Brain pericyte (primary cell): ENCODE measurements around the gene ZNF407.

Source experiments
- DNase-seq: peaks from one replicate; pipeline ENCODE4 v3.0.0-alpha.2; 2012; ENCODE audit warnings: low read depth, low spot score

Gene ZNF407

DNA sequence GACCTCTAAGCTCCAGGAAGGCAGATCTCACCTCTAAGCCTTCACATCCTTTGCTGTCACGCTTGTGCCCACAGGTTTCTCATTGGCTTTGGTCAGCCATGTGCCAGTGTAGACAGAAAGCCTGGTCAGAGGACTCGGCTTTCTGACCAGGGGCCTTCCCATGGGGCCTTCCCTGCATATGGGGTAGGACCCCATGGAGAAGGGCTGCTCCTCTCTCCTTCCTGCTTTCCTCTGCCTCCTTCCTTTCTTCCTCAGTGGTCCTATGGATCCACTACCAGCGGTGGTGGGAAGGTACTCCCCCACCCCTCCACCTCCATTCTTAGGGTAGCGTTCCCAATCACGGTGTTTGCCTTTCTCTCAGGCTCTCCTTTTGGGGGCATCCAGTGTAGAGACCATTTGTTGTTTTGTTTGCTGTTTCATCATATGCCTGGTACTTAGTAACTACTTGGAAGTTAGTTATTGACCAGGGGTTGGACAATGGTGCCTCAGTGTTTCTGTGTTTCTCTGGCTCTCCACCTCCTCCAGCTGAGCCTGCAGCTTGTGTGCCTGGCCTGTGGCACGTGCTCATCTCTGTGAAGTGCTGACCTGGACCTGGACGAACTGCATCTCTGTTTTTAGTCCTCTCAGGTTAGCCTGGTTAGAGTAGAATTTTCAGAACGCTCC lies 71.6 kb downstream of the ZNF407 start:
- no peak for DNase-seq

GRCh38 chr18:74672371-74672770 lies 74.7 kb downstream of the ZNF407 start:
- DNase-seq = no peak

DNA sequence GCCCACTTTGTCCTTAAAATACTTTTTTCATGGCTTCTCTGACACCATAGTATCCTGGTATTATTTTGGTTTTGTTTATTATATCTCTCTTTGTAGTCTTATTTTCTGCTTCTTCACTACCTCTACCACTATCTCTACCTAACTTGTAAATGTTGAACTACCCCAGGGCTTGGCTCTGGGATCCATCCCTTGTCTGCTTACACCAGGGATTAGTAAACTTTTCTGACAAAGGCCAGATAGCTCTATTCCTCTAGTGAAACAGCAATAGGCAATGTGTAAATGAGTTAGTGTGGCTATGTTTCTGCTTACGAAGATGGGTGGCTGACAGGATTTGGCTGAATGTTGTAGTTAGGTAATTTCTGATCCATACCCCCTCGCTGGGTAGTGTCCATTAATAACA lies 76.8 kb downstream of the ZNF407 start:
- DNase-seq = no peak

GRCh38 chr18:74679006-74679678 lies 81.5 kb downstream of the ZNF407 start:
- DNase-seq = no peak

DNA sequence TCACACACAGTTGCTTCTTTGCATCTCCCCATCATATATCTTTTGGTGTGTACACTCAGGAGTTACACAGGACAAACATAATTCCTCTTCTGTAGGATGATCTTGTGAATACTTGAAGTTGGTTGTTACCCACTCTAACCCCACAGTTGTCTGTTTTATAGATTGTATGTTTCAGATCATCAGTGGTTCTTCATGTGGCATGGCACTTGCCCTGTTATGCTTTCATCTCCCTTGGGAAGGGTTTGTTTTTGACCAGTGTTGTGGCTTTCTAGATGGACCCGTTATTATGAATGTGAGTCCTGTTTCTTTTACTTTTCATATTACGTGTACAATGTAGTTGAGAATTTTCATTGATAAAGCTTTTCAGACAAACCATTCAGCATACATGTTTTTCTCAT lies 82.0 kb downstream of the ZNF407 start:
- DNase-seq = no peak

GRCh38 chr18:74682141-74682990 lies 84.7 kb downstream of the ZNF407 start:
- no peak for DNase-seq

GRCh38 chr18:74682991-74683297 lies 85.3 kb downstream of the ZNF407 start:
- DNase-seq = no peak

- DNase-seq = no peak
Measured at GRCh38 chr18:74683573-74683972, 85.9 kb downstream of the ZNF407 start.

DNA sequence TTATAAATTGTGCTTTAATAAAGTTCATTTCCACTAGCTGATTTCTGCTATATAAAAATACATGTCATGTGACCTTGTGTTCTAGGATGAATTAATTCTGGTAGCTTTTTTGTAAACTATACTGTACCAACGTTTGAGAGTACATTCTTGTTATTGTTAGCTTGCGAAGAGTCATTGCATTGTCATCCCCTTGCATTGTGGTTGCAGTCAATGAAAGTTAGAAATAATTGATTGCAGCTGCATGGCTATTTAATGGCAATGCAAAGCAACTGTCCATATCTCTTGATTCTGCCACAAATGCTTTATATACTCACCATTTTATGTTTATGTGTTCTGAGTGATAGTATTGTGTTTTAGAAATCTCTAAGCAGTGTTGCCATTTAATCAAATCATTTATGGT lies 91.6 kb downstream of the ZNF407 start:
- DNase-seq = peak; percentile 25

GRCh38 chr18:74692367-74693013 lies 94.8 kb downstream of the ZNF407 start:
- DNase-seq = no peak

GRCh38 chr18:74694436-74694835 lies 96.8 kb downstream of the ZNF407 start:
- no peak for DNase-seq

DNA sequence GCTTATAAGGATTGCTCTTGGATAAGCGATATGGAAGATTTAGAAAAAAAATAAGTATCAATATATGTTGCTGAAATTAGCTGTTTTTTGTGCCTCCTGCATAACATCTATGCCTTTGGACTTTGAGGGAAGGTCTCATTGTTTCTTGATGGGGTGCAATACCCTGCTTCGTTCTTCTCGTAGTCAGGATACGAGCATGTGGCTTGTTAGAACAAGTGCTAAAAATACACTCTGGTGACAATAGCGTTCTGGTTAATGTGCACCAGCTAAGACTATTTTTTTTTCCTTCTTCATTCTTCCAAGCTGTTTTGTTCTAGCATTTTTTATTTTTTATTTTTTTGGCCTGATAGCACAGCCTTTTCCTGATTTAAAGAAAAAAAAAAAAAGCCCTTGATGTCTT lies 97.5 kb downstream of the ZNF407 start:
- no peak for DNase-seq

DNA sequence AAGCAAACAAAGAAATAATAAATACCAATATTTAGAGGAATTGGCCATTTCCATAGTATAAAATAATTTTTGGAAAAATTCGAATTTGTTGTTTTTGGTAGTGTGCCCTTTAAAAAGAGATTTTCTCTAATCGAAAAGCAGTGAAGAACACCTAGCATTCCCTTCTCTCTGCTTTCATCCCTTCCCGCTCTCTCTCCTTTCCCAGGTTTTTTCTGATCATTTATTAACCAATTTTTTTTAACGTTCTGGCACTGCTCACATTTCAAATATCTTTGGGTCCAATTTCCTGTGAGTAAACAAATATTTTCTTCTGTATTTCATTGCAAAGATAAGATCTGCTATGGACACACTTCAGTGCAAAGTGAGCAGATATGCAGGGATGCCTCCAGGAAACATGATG lies 101.2 kb downstream of the ZNF407 start:
- DNase-seq = no peak

DNA sequence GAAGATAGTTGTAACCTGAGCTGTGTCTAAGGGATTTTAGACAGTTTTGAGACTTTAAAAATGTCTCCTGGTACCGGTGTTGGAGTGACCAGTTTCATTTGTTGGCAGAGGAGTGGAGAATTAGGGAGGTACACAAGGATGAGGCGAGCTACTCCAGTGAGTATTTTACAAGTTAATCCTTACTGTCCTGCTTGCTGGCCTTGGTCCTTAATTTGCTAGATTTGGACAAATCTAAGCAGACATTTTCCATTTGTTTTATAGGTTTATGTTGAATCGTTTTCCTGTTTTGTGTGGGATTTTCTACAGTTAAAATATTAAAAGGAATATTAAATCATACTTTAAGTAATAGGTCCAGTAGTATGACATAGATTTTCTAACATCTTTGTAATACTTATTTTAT lies 101.8 kb downstream of the ZNF407 start:
- no peak for DNase-seq

DNA sequence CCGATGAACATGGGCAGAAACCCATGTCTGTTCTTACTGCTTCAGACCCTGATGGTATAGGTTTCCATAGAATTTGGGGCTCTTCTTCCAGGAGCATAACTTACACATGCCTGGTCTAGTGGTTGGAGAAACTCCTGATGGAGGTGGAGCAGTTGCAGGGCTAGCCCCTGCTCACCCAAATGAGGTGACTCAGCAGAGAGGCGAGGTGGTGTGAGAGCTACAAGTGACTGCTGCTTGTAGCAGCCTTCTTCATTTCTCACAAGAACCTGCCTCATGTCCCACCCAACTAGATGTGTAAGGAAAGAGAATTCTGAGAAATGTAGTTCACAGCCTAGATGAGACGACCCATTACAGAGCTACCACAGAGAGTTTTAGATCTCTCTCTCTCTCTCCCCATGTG lies 105.3 kb downstream of the ZNF407 start:
- no peak for DNase-seq

- no peak for DNase-seq
Measured at GRCh38 chr18:74708169-74708568, 110.5 kb downstream of the ZNF407 start.

GRCh38 chr18:74709452-74709851 lies 111.8 kb downstream of the ZNF407 start:
- no peak for DNase-seq

DNA sequence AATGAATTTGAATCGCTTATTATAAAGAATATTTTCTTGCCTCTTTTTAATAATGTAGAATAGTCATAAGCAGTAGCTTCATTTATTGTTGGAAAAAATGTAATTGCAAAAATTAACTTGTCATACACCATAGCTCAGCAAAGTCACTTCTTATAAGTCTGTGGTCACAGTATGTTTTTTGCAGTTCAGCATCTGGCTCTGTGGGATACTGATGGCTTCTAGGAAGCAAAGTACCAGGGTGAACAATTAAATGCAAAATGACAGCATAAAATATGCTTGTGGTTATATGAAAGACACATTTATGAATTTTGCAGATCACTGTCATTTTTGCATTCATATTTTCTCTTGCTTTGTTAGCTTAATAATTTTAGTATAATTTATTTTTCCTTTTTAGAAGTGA lies 116.5 kb downstream of the ZNF407 start:
- DNase-seq = no peak

DNA sequence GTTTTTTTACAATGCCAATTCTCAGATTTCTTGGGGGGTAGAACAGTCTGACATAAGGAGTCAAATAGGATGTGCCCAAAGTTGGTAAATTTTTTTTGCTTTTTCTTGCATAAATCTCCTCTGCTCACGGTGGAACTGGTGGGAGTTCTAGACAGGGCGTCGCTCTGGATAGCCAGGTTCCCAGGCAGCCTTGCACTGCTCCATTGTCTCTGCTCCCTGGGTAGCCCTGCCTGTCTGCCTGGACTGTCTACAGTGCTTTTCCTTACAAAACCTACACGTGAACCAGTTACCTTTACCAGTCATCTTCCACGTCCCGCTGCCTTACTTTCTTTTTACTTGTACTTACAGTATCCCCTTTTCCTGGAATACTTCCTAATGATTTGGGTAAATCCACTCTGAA lies 117.1 kb downstream of the ZNF407 start:
- no peak for DNase-seq

GRCh38 chr18:74715306-74715705 lies 117.6 kb downstream of the ZNF407 start:
- no peak for DNase-seq

DNA sequence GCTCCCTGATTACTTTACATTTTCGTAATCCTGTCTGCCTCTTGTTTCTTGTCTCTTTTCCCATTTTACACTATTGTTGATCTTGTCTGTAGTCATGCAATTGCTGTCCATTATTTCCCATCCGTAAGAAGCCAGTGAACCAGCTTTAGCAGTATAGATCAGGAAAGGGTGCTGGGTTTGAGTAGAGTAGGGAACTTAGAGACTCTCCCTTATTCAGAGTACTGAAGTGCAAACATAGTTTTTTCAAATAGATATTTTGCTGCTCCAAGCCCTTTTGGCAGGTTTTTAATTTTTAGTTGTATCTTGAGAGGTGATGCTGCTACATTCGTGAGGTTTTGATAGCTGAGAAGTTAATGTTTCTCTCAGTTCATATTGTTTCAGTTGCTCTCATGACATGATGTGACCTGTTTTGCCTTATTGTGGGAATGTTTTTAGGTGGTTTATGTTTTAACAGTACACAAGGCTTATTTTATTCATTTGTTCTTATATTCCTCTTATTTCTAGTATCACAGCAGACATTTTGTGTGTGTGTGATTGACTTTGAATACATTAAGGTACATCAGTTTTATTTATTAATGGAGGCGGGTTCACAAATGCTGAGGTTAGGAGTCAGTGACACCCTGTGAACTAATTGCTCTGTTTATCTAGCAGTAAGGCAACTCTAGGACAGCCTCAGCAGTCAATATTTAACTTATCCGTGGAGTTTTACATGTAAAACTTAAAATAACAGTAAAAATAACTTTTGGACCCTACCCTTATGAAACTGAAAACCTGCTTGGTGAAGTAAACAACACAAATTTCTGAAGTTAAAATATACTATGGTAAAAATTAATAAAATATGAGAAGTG lies 118.4 kb downstream of the ZNF407 start:
- DNase-seq = no peak
